ENCODE measurements around the gene LRTM2. TPM values are rescaled to one million over a fixed set of nuclear protein-coding genes. Genes with fewer than 3 reads are reported as not detected.

Gene LRTM2
- total RNA-seq, 1 experiment from 2014 or later = not detected

DNA sequence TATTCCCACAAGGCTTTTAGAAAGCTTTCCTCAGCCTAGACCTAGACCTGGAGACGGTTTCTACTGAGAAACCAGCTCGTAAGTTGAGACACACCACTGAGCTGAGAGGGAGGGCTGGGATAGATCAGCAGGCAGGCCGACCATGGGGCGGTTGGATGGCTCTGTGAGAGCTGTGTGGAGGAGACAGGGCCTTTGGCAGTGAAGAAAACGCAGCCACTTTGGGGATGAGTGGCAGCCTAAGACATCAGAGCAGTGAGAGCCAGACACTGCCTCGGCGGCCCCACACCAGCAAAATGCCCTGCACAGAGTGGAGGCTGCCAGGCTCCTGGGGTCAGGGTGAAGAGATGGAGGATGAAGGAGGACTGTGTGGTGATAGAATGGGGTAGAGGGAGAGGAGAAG lies 52.1 kb downstream of the LRTM2 start:
- H3K36me3 ChIP-seq (ENCODE audit: insufficient read depth, low read length) = no peaks in the 10 kb centered on the region
- DNase-seq = no peak
- no peak overlapping the region for H3K4me3 ChIP-seq (ENCODE audit: low read length)
- no peaks in the 10 kb centered on the region for H3K9me3 ChIP-seq (ENCODE audit: low read length)
- no peaks in the 10 kb centered on the region for H4K20me1 ChIP-seq (ENCODE audit: insufficient read depth, low read depth, low read length)
- no peaks in the 10 kb centered on the region for H3K9me2 ChIP-seq (replicated peaks; ENCODE audit: insufficient read depth, low read length)
- H3K4me2 ChIP-seq (ENCODE audit: low read depth, low read length, poor library complexity, severe bottlenecking) = no peak overlapping the region
- no peak overlapping the region for H3K9ac ChIP-seq (ENCODE audit: low read length)
- no peak overlapping the region for H2AFZ ChIP-seq (ENCODE audit: low read length)
- H3K79me2 ChIP-seq (ENCODE audit: low read length) = no peaks in the 10 kb centered on the region
- no peaks in the 10 kb centered on the region for H3K27me3 ChIP-seq (ENCODE audit: low read length)
- H3K4me1 ChIP-seq (ENCODE audit: low read length) = no peaks in the 10 kb centered on the region
- H3K27ac ChIP-seq (ENCODE audit: low read length) = no peak overlapping the region

GRCh38 chr12:1873531-1874510 lies 53.5 kb downstream of the LRTM2 start:
- no peak overlapping the region for H3K4me2 ChIP-seq (ENCODE audit: low read depth, low read length, poor library complexity, severe bottlenecking)
- H3K36me3 ChIP-seq (ENCODE audit: insufficient read depth, low read length) = no peaks in the 10 kb centered on the region
- H3K4me1 ChIP-seq (ENCODE audit: low read length) = no peaks in the 10 kb centered on the region
- no peaks in the 10 kb centered on the region for H3K9me2 ChIP-seq (replicated peaks; ENCODE audit: insufficient read depth, low read length)
- H2AFZ ChIP-seq (ENCODE audit: low read length) = no peak overlapping the region
- no peaks in the 10 kb centered on the region for H3K79me2 ChIP-seq (ENCODE audit: low read length)
- H3K27me3 ChIP-seq (ENCODE audit: low read length) = no peaks in the 10 kb centered on the region
- no peak overlapping the region for H3K4me3 ChIP-seq (ENCODE audit: low read length)
- H3K9me3 ChIP-seq (ENCODE audit: low read length) = no peaks in the 10 kb centered on the region
- H3K27ac ChIP-seq (ENCODE audit: low read length) = no peak overlapping the region
- no peak overlapping the region for H3K9ac ChIP-seq (ENCODE audit: low read length)
- H4K20me1 ChIP-seq (ENCODE audit: insufficient read depth, low read depth, low read length) = no peaks in the 10 kb centered on the region
- DNase-seq = no peak

GRCh38 chr12:1875608-1876007 lies 55.2 kb downstream of the LRTM2 start:
- Histone ChIP-seq H3K9ac (ENCODE audit: low read length) (no peak overlapping the region), H3K9me3 (ENCODE audit: low read length) (no peaks in the 10 kb centered on the region), H3K27ac (ENCODE audit: low read length) (no peak overlapping the region), H3K4me1 (ENCODE audit: low read length) (no peaks in the 10 kb centered on the region), H3K9me2 (replicated peaks; ENCODE audit: insufficient read depth, low read length) (no peaks in the 10 kb centered on the region), H3K36me3 (ENCODE audit: insufficient read depth, low read length) (no peaks in the 10 kb centered on the region), H3K4me2 (ENCODE audit: low read depth, low read length, poor library complexity, severe bottlenecking) (no peak overlapping the region), H3K4me3 (ENCODE audit: low read length) (no peak overlapping the region), H3K27me3 (ENCODE audit: low read length) (no peaks in the 10 kb centered on the region), H2AFZ (ENCODE audit: low read length) (no peak overlapping the region), H3K79me2 (ENCODE audit: low read length) (no peaks in the 10 kb centered on the region), H4K20me1 (ENCODE audit: insufficient read depth, low read depth, low read length) (no peaks in the 10 kb centered on the region)
- no peak for DNase-seq

GRCh38 chr12:1876086-1876485 lies 55.7 kb downstream of the LRTM2 start:
- H3K9me3 ChIP-seq (ENCODE audit: low read length) = no peaks in the 10 kb centered on the region
- H4K20me1 ChIP-seq (ENCODE audit: insufficient read depth, low read depth, low read length) = no peaks in the 10 kb centered on the region

GRCh38 chr12:1877169-1877878 lies 57.0 kb downstream of the LRTM2 start:
- H3K36me3 ChIP-seq (ENCODE audit: insufficient read depth, low read length) = no peaks in the 10 kb centered on the region
- no peaks in the 10 kb centered on the region for H3K79me2 ChIP-seq (ENCODE audit: low read length)
- no peak overlapping the region for H3K4me2 ChIP-seq (ENCODE audit: low read depth, low read length, poor library complexity, severe bottlenecking)
- no peaks in the 10 kb centered on the region for H3K9me2 ChIP-seq (replicated peaks; ENCODE audit: insufficient read depth, low read length)
- H3K27me3 ChIP-seq (ENCODE audit: low read length) = no peaks in the 10 kb centered on the region
- no peaks in the 10 kb centered on the region for H3K4me1 ChIP-seq (ENCODE audit: low read length)
- H3K27ac ChIP-seq (ENCODE audit: low read length) = no peak overlapping the region
- H2AFZ ChIP-seq (ENCODE audit: low read length) = no peak overlapping the region
- H3K4me3 ChIP-seq (ENCODE audit: low read length) = no peak overlapping the region
- no peak for DNase-seq
- H3K9me3 ChIP-seq (ENCODE audit: low read length) = no peaks in the 10 kb centered on the region
- H3K9ac ChIP-seq (ENCODE audit: low read length) = no peak overlapping the region
- no peaks in the 10 kb centered on the region for H4K20me1 ChIP-seq (ENCODE audit: insufficient read depth, low read depth, low read length)

More at GRCh38 chr12:1876086-1876485, 55.7 kb downstream of the LRTM2 start:
- H3K9me2 ChIP-seq (replicated peaks; ENCODE audit: insufficient read depth, low read length) = no peaks in the 10 kb centered on the region
- no peak overlapping the region for H2AFZ ChIP-seq (ENCODE audit: low read length)
- H3K4me3 ChIP-seq (ENCODE audit: low read length) = no peak overlapping the region
- H3K4me2 ChIP-seq (ENCODE audit: low read depth, low read length, poor library complexity, severe bottlenecking) = no peak overlapping the region
- DNase-seq = no peak
- H3K36me3 ChIP-seq (ENCODE audit: insufficient read depth, low read length) = no peaks in the 10 kb centered on the region
- no peak overlapping the region for H3K9ac ChIP-seq (ENCODE audit: low read length)
- no peak overlapping the region for H3K27ac ChIP-seq (ENCODE audit: low read length)
- no peaks in the 10 kb centered on the region for H3K27me3 ChIP-seq (ENCODE audit: low read length)
- no peaks in the 10 kb centered on the region for H3K4me1 ChIP-seq (ENCODE audit: low read length)
- no peaks in the 10 kb centered on the region for H3K79me2 ChIP-seq (ENCODE audit: low read length)

DNA sequence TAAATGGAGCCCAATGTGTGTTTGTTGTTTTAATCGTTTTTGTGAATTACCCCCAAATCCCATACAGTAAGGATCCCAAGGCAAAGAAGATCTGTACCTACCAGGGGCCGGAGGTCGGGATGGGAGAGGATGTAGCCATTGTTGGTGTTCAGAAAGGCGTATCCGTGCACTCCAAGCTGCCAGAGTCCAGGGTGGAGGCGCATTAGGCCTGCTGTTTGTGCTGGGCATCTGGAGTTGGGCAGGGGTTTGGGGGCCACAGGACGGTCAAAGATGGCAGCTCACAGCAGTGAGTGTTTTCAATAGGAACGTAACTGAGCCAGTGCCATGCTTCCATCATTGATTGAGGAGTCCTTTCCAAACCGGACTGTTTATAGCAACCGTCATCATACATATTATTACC lies 57.8 kb downstream of the LRTM2 start:
- Histone ChIP-seq H3K27ac (ENCODE audit: low read length) (no peak overlapping the region), H3K27me3 (ENCODE audit: low read length) (no peaks in the 10 kb centered on the region), H3K9me2 (replicated peaks; ENCODE audit: insufficient read depth, low read length) (no peaks in the 10 kb centered on the region), H3K79me2 (ENCODE audit: low read length) (no peaks in the 10 kb centered on the region), H4K20me1 (ENCODE audit: insufficient read depth, low read depth, low read length) (no peaks in the 10 kb centered on the region), H3K9ac (ENCODE audit: low read length) (no peak overlapping the region), H3K4me1 (ENCODE audit: low read length) (no peaks in the 10 kb centered on the region), H3K4me2 (ENCODE audit: low read depth, low read length, poor library complexity, severe bottlenecking) (no peak overlapping the region), H3K36me3 (ENCODE audit: insufficient read depth, low read length) (no peaks in the 10 kb centered on the region), H2AFZ (ENCODE audit: low read length) (no peak overlapping the region), H3K4me3 (ENCODE audit: low read length) (no peak overlapping the region), H3K9me3 (ENCODE audit: low read length) (no peaks in the 10 kb centered on the region)
- DNase-seq = no peak

- Histone ChIP-seq H3K4me1 (ENCODE audit: low read length) (no peaks in the 10 kb centered on the region), H3K9me3 (ENCODE audit: low read length) (no peaks in the 10 kb centered on the region), H3K36me3 (ENCODE audit: insufficient read depth, low read length) (no peaks in the 10 kb centered on the region), H4K20me1 (ENCODE audit: insufficient read depth, low read depth, low read length) (no peaks in the 10 kb centered on the region), H3K27me3 (ENCODE audit: low read length) (no peaks in the 10 kb centered on the region), H3K27ac (ENCODE audit: low read length) (no peak overlapping the region), H3K4me3 (ENCODE audit: low read length) (no peak overlapping the region), H3K4me2 (ENCODE audit: low read depth, low read length, poor library complexity, severe bottlenecking) (no peak overlapping the region), H2AFZ (ENCODE audit: low read length) (no peak overlapping the region), H3K9me2 (replicated peaks; ENCODE audit: insufficient read depth, low read length) (no peaks in the 10 kb centered on the region), H3K79me2 (ENCODE audit: low read length) (no peaks in the 10 kb centered on the region), H3K9ac (ENCODE audit: low read length) (no peak overlapping the region)
- no peak for DNase-seq
Measured at GRCh38 chr12:1878695-1879094, 58.3 kb downstream of the LRTM2 start.

- no peak overlapping the region for H3K9ac ChIP-seq (ENCODE audit: low read length)
- no peak overlapping the region for H3K4me3 ChIP-seq (ENCODE audit: low read length)
- no peak overlapping the region for H3K4me2 ChIP-seq (ENCODE audit: low read depth, low read length, poor library complexity, severe bottlenecking)
- no peaks in the 10 kb centered on the region for H3K9me3 ChIP-seq (ENCODE audit: low read length)
- no peaks in the 10 kb centered on the region for H3K27me3 ChIP-seq (ENCODE audit: low read length)
- DNase-seq = no peak
- H4K20me1 ChIP-seq (ENCODE audit: insufficient read depth, low read depth, low read length) = no peaks in the 10 kb centered on the region
- H3K9me2 ChIP-seq (replicated peaks; ENCODE audit: insufficient read depth, low read length) = no peaks in the 10 kb centered on the region
- H3K4me1 ChIP-seq (ENCODE audit: low read length) = no peaks in the 10 kb centered on the region
- no peaks in the 10 kb centered on the region for H3K79me2 ChIP-seq (ENCODE audit: low read length)
- H3K36me3 ChIP-seq (ENCODE audit: insufficient read depth, low read length) = no peaks in the 10 kb centered on the region
- no peak overlapping the region for H3K27ac ChIP-seq (ENCODE audit: low read length)
- no peak overlapping the region for H2AFZ ChIP-seq (ENCODE audit: low read length)
Measured at GRCh38 chr12:1879633-1880032, 59.3 kb downstream of the LRTM2 start.

Measured in Karpas-422 (cell line).